Measurements from ENCODE around the gene MBD2.
"Not testable (repeated sequence)": the region's sequence is repeated elsewhere in the genome, so short reads cannot be mapped to it uniquely, and the experiment has no call there.

Gene MBD2, protein sequence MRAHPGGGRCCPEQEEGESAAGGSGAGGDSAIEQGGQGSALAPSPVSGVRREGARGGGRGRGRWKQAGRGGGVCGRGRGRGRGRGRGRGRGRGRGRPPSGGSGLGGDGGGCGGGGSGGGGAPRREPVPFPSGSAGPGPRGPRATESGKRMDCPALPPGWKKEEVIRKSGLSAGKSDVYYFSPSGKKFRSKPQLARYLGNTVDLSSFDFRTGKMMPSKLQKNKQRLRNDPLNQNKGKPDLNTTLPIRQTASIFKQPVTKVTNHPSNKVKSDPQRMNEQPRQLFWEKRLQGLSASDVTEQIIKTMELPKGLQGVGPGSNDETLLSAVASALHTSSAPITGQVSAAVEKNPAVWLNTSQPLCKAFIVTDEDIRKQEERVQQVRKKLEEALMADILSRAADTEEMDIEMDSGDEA

DNA sequence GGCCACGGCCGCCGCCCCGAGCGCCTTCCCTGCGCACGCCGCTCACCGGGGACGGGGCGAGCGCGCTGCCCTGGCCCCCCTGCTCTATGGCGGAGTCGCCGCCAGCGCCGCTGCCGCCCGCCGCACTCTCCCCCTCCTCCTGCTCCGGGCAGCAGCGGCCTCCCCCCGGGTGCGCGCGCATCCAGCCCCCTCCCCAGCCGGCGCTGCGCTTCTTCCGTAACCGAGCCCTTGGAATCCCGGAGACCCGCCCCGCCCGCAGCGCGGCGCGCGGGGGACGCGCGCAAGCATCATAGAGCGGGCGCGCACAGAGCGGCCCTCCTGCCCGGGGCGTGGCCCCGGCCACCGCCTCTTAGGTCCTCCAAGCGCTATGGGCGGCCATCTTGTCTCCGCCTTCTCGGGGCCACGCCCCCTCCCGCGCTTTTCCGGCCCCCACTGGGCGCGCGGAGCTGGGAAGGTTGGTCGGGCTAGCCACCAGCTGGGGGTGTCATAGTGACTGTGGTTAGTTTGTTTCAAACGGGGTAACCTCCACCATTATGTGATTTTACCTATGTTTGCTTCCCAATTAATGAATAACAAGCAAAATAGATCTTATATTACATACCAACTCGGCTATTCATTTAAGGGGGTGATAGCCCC is at the start of gene MBD2:
Gene MBD2 (minus strand): TSS at position 291 of the 636 bp plus-strand sequence. CDS start 110 bp downstream, at position 181.
- peak; percentile 87 for DNase-seq (ENCODE audit: low read depth)

DNA sequence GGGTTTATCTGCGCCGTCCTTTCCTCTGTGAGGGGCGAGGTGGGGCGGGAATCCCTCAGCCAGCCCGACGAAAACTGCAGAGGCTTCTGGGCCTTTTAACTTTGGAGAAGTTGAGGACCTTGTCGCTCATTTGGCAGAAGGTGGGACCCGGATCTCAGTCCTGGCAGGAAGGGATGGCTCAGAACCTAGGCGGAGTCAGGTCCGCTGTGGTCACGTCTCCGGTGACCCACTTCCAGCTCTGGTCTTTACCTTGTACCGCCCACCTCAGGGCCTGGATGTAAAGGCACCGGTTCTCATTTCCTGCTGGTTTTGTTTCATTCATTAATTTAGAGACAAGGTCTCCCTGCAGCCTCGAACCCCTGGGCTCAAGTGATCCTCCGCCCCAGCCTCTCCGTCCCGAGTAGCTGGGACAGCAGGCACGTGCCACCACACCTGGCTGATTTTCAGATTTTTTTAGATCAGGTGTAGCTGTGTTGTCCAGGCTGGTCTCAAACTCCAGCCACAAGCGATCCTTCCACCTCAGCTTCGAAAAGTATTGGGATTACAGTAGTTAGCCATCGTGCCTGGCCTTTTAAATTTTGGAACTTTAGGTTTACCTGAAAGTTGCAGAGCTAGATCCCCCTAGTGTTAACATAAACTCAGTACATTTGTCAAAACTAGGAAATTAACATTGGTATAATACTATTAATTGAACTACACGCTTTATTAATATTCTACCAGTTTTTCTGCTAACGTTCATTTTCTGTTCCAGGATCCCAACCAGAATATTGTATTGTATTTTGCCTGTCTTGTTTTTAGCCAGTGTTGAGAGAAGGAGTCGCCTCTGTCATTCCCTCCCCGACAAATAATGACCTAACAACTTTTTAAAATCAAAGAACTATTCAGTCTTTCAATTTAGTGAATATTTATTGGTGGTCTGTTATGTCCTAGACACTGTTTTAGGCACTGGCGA is 45.7 kb upstream of the MBD2 start:
- peak; percentile 11 for DNase-seq (ENCODE audit: low read depth)

DNA sequence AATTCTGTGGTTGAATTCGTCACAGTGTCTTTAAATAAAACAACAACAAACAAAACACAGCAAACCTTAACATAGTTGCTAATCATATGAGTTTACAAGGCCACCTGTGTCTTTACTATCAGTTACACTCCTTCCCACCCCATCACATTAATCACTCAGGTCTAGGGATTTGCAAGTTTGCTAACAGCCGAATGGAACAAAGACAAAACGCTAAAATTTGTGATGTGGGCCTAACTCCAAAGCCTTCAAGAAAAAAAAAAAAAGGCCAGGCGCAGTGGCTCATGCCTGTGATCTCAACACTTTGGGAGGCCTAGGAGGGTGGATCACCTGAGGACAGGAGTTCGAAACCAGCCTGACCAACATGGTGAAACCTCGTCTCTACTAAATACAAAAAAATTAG is 44.3 kb upstream of the MBD2 start:
- no peak for DNase-seq (ENCODE audit: low read depth)

DNA sequence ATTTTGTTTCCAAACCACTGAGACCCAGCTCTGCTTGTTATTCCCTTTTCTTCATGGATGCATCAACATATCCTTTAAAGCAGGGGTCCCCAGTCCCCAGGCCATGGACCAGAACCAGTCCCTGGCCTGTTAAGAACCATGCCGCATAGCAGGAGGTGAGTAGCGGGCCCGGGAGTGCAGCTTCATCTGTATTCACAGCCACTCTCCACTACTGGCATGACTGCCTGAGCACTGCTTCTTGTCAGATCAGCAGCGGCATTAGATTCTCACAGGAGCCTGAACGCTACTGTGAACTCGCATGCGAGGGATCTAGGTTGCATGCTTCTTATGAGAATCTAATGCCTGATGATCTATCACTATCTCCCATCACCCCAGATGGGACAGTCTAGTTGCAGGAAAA is 43.2 kb upstream of the MBD2 start:
- no peak for DNase-seq (ENCODE audit: low read depth)

- DNase-seq (ENCODE audit: low read depth), result no peak
Observed at GRCh38 chr18:54263904-54264336, 39.5 kb upstream of the MBD2 start.

- DNase-seq (ENCODE audit: low read depth), result no peak
Observed at GRCh38 chr18:54261894-54262293, 37.4 kb upstream of the MBD2 start.

- no peak for DNase-seq (ENCODE audit: low read depth)
Observed at GRCh38 chr18:54260396-54261072, 36.1 kb upstream of the MBD2 start.

GRCh38 chr18:54257818-54258217 is 33.3 kb upstream of the MBD2 start:
- not testable (repeated sequence) for DNase-seq (ENCODE audit: low read depth)

DNA sequence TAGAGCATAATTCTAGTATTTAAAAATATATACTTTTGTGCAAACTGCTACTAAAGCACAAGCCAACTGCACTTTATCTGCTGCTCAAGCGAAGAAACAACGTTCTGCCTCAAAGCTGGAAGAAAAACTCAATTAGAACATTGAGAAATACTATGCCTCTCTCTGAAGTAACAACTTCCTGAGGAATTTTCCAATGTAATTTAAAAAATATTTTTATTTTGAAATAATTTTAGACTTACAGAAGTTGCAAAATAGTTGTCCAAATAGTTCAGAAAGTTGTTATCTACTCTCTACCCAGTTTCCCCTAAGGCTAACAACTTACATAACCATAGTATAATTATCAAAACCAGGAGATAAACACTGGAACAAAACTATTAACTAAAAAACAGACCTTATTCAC is 32.5 kb upstream of the MBD2 start:
- no peak for DNase-seq (ENCODE audit: low read depth)

DNA sequence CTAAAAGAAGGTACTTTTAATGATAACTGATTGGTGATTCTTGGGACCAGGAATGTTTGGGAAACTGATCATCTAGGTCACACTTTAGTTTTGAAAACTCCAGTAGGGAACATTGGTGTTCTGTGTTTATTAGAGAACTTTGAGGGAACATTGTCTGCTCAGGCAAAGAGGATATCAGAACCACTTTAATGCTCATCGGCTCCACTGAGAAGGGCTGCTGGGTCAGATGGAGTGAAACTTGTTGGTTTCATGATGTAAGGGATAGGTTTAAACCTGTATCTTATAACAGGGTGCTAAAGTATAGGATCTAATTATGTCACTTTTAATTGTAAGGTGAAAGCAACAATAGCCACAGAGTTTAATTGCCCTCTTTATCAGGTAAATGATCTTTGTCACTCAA is 30.7 kb upstream of the MBD2 start:
- DNase-seq (ENCODE audit: low read depth), result no peak

DNA sequence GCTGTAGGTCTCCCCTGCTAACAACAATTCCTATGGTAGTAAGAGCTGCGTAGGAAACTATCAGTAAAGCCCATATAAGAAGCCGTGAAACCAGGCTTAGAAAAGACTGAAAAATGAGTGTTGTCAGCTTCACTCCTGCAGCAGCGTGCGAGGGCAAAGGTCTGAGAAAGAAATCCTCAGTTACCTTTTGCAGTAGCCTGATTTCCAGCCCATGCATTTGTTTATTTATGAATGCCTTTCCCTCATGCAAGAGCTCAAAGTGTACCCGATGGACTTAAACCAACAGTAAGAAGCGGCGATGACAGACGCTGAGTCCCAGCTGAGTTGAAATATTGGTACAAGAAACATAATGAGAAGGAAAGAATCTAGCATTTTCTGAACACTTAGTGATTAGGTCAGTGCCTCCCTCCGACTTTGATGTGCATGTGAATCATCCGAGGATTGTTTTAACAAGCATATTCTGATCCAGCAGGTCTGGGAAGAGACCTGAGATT is 29.8 kb upstream of the MBD2 start:
- no peak for DNase-seq (ENCODE audit: low read depth)

DNA sequence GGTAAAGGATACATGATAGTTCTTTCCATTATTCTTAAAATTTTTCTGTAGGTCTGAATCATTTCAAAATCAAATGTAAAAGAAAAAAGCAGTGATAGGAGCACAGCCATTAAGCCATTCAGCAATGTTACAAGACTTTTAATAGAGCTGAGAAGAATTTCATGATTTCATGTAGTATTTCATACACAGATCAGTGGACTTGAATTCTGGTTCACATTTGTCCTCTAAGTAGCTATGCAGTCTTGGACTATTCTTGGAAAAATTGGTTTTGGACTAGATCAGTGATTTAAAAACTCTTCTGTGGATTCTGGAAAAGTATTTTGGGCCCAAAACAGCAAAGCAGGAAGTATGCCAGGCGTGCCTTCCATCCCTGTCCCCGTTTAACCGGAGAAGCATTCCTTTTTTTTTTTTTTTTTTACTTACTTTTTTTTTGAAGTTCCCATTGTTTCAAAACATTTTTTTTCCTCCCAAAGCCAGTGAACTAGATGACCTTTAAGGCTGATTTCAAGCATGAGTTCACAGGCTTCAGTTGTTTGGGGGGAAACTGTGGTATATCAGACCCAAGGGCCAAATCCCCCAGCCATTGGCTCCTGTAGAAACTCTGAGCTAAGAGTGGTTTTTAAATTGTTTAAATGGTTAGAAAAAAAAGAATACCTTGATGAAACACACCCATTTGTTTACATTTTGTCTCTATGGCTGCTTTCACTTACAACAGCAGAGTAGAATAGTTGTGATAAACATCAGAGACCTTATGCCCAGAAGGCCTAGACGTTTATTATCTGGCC is 27.3 kb upstream of the MBD2 start:
- DNase-seq (ENCODE audit: low read depth), result no peak

DNA sequence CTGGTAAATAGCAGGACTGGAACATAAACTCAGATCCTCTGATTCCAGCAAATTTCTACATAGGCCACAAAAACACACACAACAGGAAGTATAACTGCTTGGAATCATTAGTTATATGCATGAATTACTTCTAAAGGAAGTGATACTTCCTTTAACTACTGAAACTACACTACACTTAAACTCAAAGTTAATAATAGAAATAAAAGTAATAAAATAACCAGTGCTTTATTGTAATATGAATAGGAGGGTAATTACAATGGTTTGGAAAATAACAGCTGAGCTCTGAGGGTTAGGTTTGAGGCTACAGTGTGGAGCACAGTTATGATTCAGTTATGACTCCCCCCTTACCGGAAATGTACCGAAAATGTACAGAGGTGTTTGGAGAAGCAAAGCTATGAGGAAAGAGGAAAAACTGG is 26.4 kb upstream of the MBD2 start:
- DNase-seq (ENCODE audit: low read depth), result no peak

DNA sequence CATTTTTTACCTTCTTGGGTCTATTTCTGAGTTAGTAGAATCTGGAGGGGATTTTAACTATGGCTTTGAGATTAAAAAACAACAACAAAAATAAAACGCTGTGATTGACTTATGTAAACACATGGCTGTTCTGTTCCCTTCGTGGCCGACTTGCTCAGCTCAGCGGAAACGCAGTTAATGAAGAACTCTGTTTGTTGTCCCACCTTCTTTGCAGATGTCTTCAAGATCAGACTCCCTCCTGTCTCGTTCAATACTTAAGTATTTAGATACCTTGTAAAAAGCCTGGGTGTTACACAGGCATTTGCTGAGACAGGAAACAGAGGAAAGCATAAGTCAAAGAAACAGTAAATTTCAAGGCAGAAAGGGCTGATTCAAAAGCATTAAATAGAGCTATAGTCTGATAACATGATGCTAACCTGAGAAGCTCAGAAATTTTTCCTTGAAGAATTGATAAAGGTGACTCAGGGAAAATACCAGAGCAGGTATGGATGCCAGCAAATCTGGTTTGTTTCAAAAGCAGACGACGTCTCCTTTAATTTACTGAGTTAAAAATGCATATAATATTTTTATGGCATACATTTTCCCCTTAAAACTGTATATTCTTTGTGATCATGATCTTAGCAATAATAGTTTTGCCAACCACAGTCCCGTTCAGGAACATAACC is 23.2 kb upstream of the MBD2 start:
- no peak for DNase-seq (ENCODE audit: low read depth)

DNA sequence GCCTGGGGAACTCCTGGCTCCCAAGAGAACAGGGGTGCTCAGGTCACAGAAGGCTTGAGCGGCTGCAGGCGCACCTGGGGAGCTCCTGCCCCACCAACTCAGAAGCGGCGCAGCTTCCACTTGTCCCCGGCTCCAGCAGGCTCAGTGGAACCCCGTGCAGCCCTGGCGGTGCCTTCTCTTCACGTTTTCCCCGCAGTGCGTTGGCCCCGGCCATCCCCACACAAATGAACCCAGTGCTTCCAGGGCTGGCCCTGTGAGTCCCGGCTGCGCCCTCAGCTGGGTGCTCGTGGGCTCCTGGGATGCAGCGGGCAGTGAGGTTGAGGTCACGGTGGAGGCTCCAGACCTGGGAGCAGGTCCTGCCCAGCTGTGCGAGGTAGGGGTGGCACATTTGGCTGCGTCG is 17.9 kb upstream of the MBD2 start:
- no peak for DNase-seq (ENCODE audit: low read depth)

GRCh38 chr18:54241483-54241882 is 17.0 kb upstream of the MBD2 start:
- no peak for DNase-seq (ENCODE audit: low read depth)

GRCh38 chr18:54240629-54241107 is 16.2 kb upstream of the MBD2 start:
- DNase-seq (ENCODE audit: low read depth), result no peak

DNA sequence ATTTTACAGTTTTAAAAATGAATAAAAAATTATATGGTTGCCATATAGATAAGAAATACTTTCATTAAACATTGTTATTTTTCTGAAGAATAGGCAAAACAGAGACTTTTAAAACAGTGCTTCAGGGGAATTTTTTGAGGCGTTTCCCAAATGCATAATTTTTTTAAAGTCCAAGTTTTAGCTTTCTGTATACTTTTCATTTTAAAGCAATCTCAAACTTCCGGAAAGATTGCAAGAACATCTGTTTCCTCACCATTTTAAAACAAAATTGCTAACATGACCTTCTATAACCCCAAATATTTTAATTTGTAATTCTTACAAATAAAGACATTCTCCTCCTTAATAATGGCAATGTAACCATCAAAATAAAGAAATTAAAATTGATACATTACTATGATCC is 15.1 kb upstream of the MBD2 start:
- no peak for DNase-seq (ENCODE audit: low read depth)

DNA sequence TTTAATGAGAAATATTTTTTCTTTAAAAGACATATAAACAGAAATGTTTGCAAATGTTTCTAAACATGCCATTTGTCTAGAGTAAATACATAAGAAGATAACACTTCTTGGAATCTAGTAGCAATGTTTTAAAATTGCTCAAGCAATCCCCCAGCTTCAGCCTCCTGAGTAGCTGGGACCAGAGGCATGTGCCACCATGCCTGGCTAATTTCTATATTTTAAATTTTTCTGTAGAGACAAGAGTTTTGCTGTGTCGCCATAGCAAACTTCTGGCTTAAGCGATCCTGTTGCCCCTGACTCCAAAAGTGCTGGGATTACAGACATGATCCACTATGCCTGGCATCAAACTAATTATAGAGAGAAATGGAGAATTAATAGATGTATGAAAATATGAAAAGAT is 14.6 kb upstream of the MBD2 start:
- DNase-seq (ENCODE audit: low read depth), result no peak

All from stimulated activated CD8-positive, alpha-beta memory T cell treated with anti-CD3 and anti-CD28 coated beads, Interleukin-15, amount 100 ng/mL, for 1 hour (primary cell).